A673 (cell line): ENCODE data around the gene SDHA. TPM values are rescaled to one million over a fixed set of nuclear protein-coding genes. Genes with fewer than 3 reads are reported as not detected.

Source experiments
- BruUV-seq: library from RNA; stranded (reverse); fragments of 400-500 nt; replicated peaks from 2 replicates; lab custom pipeline; 2021; lab: Mats Ljungman, UMichigan
- CTCF ChIA-PET: fragments of 300-600 bp; sonication (Branson Sonifier 250); formaldehyde crosslinking; loops from one replicate; lab custom pipeline; 2022; ENCODE audit warnings: antibody characterized with exemption; lab: Charles Lee
- POLR2A ChIA-PET: fragments of 300-600 bp; sonication (Branson Sonifier 250); formaldehyde crosslinking; loops from one replicate; lab custom pipeline; 2022; ENCODE audit warnings: antibody characterized with exemption; ENCODE audit not compliant: low non-redundant PET; lab: Charles Lee
- DNase-seq: peaks from one replicate; pipeline ENCODE4 v3.0.0-alpha.2; 2015; ENCODE audit warnings: low spot score
- H3K27ac ChIP-seq: fragments of 200-600 bp; sonication (generic); 2 replicates; pipeline ENCODE4 v1.5.1; 2016; ENCODE audit warnings: mixed run types, low read depth, mild to moderate bottlenecking, mixed read lengths, antibody characterized with exemption, low read length; ENCODE audit not compliant: poor library complexity, severe bottlenecking
- H3K27me3 ChIP-seq: fragments of 200-600 bp; sonication (generic); replicated peaks from 2 replicates; pipeline ENCODE4 v1.6.1; 2017; ENCODE audit warnings: mixed run types, low read depth, mild to moderate bottlenecking, mixed read lengths, antibody characterized with exemption, low read length; ENCODE audit not compliant: insufficient read depth, poor library complexity
- H3K36me3 ChIP-seq: fragments of 200-600 bp; sonication (generic); 2 replicates; pipeline ENCODE4 v1.6.1; 2016; ENCODE audit warnings: mixed run types, mild to moderate bottlenecking, mixed read lengths, antibody characterized with exemption, low read length; ENCODE audit not compliant: insufficient read depth, poor library complexity, severe bottlenecking
- H3K4me1 ChIP-seq: fragments of 200-600 bp; sonication (generic); 2 replicates; pipeline ENCODE4 v1.6.1; 2017; ENCODE audit warnings: mixed run types, mild to moderate bottlenecking, mixed read lengths, antibody characterized with exemption, low read length; ENCODE audit not compliant: insufficient read depth, poor library complexity, severe bottlenecking
- H3K4me3 ChIP-seq: fragments of 200-600 bp; sonication (generic); 2 replicates; pipeline ENCODE4 v1.5.1; 2016; ENCODE audit warnings: low read depth, mixed run types, mild to moderate bottlenecking, mixed read lengths, low read length; ENCODE audit not compliant: poor library complexity, severe bottlenecking
- H3K9me3 ChIP-seq: fragments of 200-600 bp; sonication (generic); 2 replicates; pipeline ENCODE4 v1.6.1; 2016; ENCODE audit warnings: mixed run types, low read depth, mild to moderate bottlenecking, mixed read lengths, antibody characterized with exemption, low read length; ENCODE audit not compliant: poor library complexity, severe bottlenecking
- EZH2 ChIP-seq: fragments of 200-600 bp; sonication (generic); IDR thresholded peaks from 2 replicates; pipeline ENCODE4 v1.6.1; 2017; ENCODE audit warnings: borderline replicate concordance, low read depth, mild to moderate bottlenecking, mixed read lengths, antibody characterized with exemption, low read length; ENCODE audit not compliant: poor library complexity, severe bottlenecking
- intact Hi-C: fragments of 100-400 bp; cut with micrococcal nuclease; formaldehyde crosslinking; loops from one replicate; pipeline ENCODE4 v1.10.0; 2022; ENCODE audit not compliant: unreplicated experiment
- total RNA-seq: library from RNA; stranded (reverse); gene quantifications from 2 replicates; pipeline ENCODE4 v1.2.3, GENCODE V29; 2021
- TF ChIP-seq, protein P1 (sequence below): fragments of 300-800, 200-600 bp; sonication (generic); conservative IDR thresholded peaks from 2 replicates; pipeline ENCODE4 v1.5.1; 2017; ENCODE audit warnings: low read depth, mild to moderate bottlenecking, antibody characterized with exemption, low read length, moderate library complexity, mixed read lengths

The SDHA gene
- total RNA-seq, 1 experiment from 2014 or later, result 132 TPM

- intact Hi-C loops, result no loop called here
- no peaks in the 10 kb centered on the region for H3K27me3 ChIP-seq
- BruUV-seq, result no TSS peak
- H3K9me3 ChIP-seq, result no peaks in the 10 kb centered on the region
- no peak overlapping the region for H3K4me3 ChIP-seq
- no peaks in the 10 kb centered on the region for H3K4me1 ChIP-seq
- H3K27ac ChIP-seq, result no peak overlapping the region
- ChIA-PET POLR2A (no interaction called here), CTCF (no interaction called here)
- DNase-seq, result no peak
- no peaks in the 10 kb centered on the region for H3K36me3 ChIP-seq
- TF ChIP-seq, protein P1, sequence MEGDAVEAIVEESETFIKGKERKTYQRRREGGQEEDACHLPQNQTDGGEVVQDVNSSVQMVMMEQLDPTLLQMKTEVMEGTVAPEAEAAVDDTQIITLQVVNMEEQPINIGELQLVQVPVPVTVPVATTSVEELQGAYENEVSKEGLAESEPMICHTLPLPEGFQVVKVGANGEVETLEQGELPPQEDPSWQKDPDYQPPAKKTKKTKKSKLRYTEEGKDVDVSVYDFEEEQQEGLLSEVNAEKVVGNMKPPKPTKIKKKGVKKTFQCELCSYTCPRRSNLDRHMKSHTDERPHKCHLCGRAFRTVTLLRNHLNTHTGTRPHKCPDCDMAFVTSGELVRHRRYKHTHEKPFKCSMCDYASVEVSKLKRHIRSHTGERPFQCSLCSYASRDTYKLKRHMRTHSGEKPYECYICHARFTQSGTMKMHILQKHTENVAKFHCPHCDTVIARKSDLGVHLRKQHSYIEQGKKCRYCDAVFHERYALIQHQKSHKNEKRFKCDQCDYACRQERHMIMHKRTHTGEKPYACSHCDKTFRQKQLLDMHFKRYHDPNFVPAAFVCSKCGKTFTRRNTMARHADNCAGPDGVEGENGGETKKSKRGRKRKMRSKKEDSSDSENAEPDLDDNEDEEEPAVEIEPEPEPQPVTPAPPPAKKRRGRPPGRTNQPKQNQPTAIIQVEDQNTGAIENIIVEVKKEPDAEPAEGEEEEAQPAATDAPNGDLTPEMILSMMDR, result no peak
- TF ChIP-seq EZH2, result no peak
Measured at GRCh38 chr5:170971-171800, 46.9 kb upstream of the SDHA start.

DNA sequence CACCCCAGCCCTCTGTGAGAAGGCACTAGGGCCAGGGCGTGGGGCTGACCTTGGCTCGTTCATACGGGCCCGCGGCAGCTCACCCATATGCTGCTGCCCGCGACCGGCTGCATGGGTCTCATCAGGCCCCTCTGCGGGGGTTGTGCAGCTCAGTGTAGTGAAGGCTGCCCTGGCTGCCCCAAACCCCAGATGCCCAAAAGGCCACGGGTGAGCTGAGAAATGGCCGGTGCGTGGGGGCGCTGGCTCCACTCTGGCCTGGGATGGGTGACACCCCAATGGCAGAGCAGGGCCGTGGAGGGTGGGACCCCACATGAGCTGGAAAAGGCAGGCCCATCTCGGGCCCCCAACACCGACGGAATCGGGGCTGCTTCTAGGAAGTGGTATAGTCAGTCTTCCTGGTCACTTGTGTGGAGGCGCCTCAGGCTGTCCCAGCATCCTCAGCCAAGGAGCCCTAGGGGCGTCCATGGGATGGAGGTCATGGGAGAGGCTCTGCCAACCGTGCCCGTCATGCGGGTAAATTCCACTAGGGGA, 46.3 kb upstream of the SDHA start:
- Histone ChIP-seq H3K4me1 (no peaks in the 10 kb centered on the region), H3K27me3 (no peaks in the 10 kb centered on the region), H3K36me3 (no peaks in the 10 kb centered on the region), H3K9me3 (no peaks in the 10 kb centered on the region), H3K4me3 (no peak overlapping the region), H3K27ac (no peak overlapping the region)
- ChIA-PET POLR2A (no interaction called here), CTCF (no interaction called here)
- no peak for TF ChIP-seq EZH2
- TF ChIP-seq, protein P1, result no peak
- intact Hi-C loops, result no loop called here
- BruUV-seq, result no TSS peak
- DNase-seq, result no peak

- DNase-seq, result no peak
- Histone ChIP-seq H3K9me3 (no peaks in the 10 kb centered on the region), H3K4me3 (no peak overlapping the region), H3K36me3 (no peaks in the 10 kb centered on the region), H3K4me1 (no peaks in the 10 kb centered on the region), H3K27ac (no peak overlapping the region), H3K27me3 (no peaks in the 10 kb centered on the region)
- ChIA-PET CTCF (no interaction called here), POLR2A (no interaction called here)
- intact Hi-C loops, result no loop called here
- TF ChIP-seq, protein P1, result no peak
- no peak for TF ChIP-seq EZH2
- BruUV-seq, result no TSS peak
Measured at GRCh38 chr5:172421-172820, 45.7 kb upstream of the SDHA start.
